Omental fat pad (tissue), 4 donors: ENCODE data around the gene ZNF33A. TPM values are rescaled to one million over a fixed set of nuclear protein-coding genes. Genes with fewer than 3 reads are reported as not detected.
"Not testable (repeated sequence)": the region's sequence is repeated elsewhere in the genome, so short reads cannot be mapped to it uniquely, and the experiment has no call there.

ENCODE experiments used
- ATAC-seq: fragments of 150-250 bp; one replicate; pipeline ENCODE4 v1.9.1; 2016; ENCODE audit warnings: mild to moderate bottlenecking, moderate library complexity; ENCODE audit not compliant: low FRiP score
- DNase-seq: peaks from one replicate; pipeline ENCODE4 v3.0.0-alpha.2; 2019; ENCODE audit warnings: low spot score
- CTCF ChIP-seq, 3 donors: fragments of 450-650 bp; IDR thresholded peaks; one replicate each; pipeline ENCODE4 v1.5.1; 2016 to 2017; ENCODE audit warnings: antibody characterized with exemption in 3 of 3, mild to moderate bottlenecking in 3 of 3, moderate library complexity in 2 of 3
- total RNA-seq, 4 donors: library from RNA; depleted of rRNA; stranded (reverse); fragments of >200 nt; gene quantifications; one replicate each; pipeline ENCODE4 v1.1.0, GENCODE V29; 2016

Gene ZNF33A
- total RNA-seq, 4 donors from 2014 or later = 17.2 to 27.7 (median 22.2) TPM

- no peak for ATAC-seq
Measured at GRCh38 chr10:37991655-37992054, 18.8 kb upstream of the ZNF33A start.

GRCh38 chr10:37992083-37992482 lies 18.4 kb upstream of the ZNF33A start:
- DNase-seq = no peak
- TF ChIP-seq CTCF (IDR thresholded peaks at IDR 0.05) = no peak
- ATAC-seq = no peak

More at GRCh38 chr10:37991655-37992054, 18.8 kb upstream of the ZNF33A start:
- no peak for TF ChIP-seq CTCF (IDR thresholded peaks at IDR 0.05)
- DNase-seq = no peak

- not testable (repeated sequence) for DNase-seq, ATAC-seq
Measured at GRCh38 chr10:37998920-37999319, 11.6 kb upstream of the ZNF33A start.

- not testable (repeated sequence) for ATAC-seq, DNase-seq
Measured at GRCh38 chr10:38000474-38000873, 10.0 kb upstream of the ZNF33A start.

- TF ChIP-seq CTCF (IDR thresholded peaks at IDR 0.05) = no peak
- ATAC-seq (no peak), DNase-seq (no peak)
Measured at GRCh38 chr10:38003026-38003425, 7.4 kb upstream of the ZNF33A start.

GRCh38 chr10:38003588-38003987 lies 6.9 kb upstream of the ZNF33A start:
- DNase-seq (no peak), ATAC-seq (no peak)

GRCh38 chr10:38007551-38007950 lies 2.9 kb upstream of the ZNF33A start:
- ATAC-seq (no peak), DNase-seq (no peak)
- no peak for TF ChIP-seq CTCF (IDR thresholded peaks at IDR 0.05)

More at GRCh38 chr10:38003588-38003987, 6.9 kb upstream of the ZNF33A start:
- no peak for TF ChIP-seq CTCF (IDR thresholded peaks at IDR 0.05)

GRCh38 chr10:38007991-38008390 lies 2.5 kb upstream of the ZNF33A start:
- ATAC-seq = no peak
- DNase-seq = no peak
- no peak for TF ChIP-seq CTCF (IDR thresholded peaks at IDR 0.05)
